HEK293T (cell line): ENCODE results near the gene CCDC88C.

Source experiments
- FOXK2 ChIP-seq: fragments of 450-650 bp; IDR thresholded peaks from 2 replicates; pipeline ENCODE4 v1.6.1; 2016; ENCODE audit warnings: mild to moderate bottlenecking
- FOXM1 ChIP-seq: fragments of 450-650 bp; IDR thresholded peaks from 2 replicates; pipeline ENCODE4 v1.6.1; 2017; ENCODE audit warnings: mild to moderate bottlenecking, borderline replicate concordance
- HDGF ChIP-seq: fragments of 450-650 bp; IDR thresholded peaks from 2 replicates; pipeline ENCODE4 v1.6.1; 2017; ENCODE audit warnings: antibody characterized with exemption, borderline replicate concordance
- SUZ12 ChIP-seq: fragments of 450-650 bp; IDR thresholded peaks from 2 replicates; pipeline ENCODE4 v1.6.1; 2016; ENCODE audit warnings: mild to moderate bottlenecking
- TF ChIP-seq, protein P1 (sequence below): fragments of 450-650 bp; IDR thresholded peaks from 2 replicates; pipeline ENCODE4 v1.6.1; 2016

- no peak for TF ChIP-seq HDGF
- TF ChIP-seq, protein P1, sequence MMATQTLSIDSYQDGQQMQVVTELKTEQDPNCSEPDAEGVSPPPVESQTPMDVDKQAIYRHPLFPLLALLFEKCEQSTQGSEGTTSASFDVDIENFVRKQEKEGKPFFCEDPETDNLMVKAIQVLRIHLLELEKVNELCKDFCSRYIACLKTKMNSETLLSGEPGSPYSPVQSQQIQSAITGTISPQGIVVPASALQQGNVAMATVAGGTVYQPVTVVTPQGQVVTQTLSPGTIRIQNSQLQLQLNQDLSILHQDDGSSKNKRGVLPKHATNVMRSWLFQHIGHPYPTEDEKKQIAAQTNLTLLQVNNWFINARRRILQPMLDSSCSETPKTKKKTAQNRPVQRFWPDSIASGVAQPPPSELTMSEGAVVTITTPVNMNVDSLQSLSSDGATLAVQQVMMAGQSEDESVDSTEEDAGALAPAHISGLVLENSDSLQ, result no peak
- TF ChIP-seq SUZ12, result no peak
- no peak for TF ChIP-seq FOXK2
- no peak for TF ChIP-seq FOXM1
Measured at GRCh38 chr14:91406982-91407381, 10.6 kb downstream of the CCDC88C start.
